WERI-Rb-1 (cell line): ENCODE results near the gene RALGPS1.

Source experiments
- DNase-seq: peaks from one replicate; pipeline ENCODE4 v3.0.0-alpha.2; 2020
- H3K27ac ChIP-seq: fragments of 250-450 bp; sonication (Bioruptor Pico); 2 replicates; pipeline ENCODE4 v1.5.1; 2020; ENCODE audit warnings: mild to moderate bottlenecking, moderate library complexity
- H3K27me3 ChIP-seq: fragments of 250-450 bp; sonication (Bioruptor Pico); 2 replicates; pipeline ENCODE4 v1.5.1; 2021; ENCODE audit warnings: mild to moderate bottlenecking, low read depth, moderate library complexity; ENCODE audit not compliant: insufficient read depth, severe bottlenecking
- H3K36me3 ChIP-seq: fragments of 250-450 bp; sonication (Bioruptor Pico); 2 replicates; pipeline ENCODE4 v1.5.1; 2020; ENCODE audit warnings: mild to moderate bottlenecking, moderate library complexity
- H3K4me3 ChIP-seq: 2 replicates; pipeline ENCODE4 v1.5.1; 2011; ENCODE audit warnings: low read depth, mild to moderate bottlenecking, control low read depth, low read length
- H3K9me3 ChIP-seq: fragments of 250-450 bp; sonication (Bioruptor Pico); 2 replicates; pipeline ENCODE4 v1.5.1; 2021; ENCODE audit warnings: mild to moderate bottlenecking, moderate library complexity; ENCODE audit not compliant: severe bottlenecking
- TF ChIP-seq, protein P1 (sequence below): IDR thresholded peaks from 2 replicates; pipeline ENCODE4 v1.5.1; 2011; ENCODE audit warnings: low read depth, mild to moderate bottlenecking, control low read depth, inconsistent platforms, low read length

Gene RALGPS1

DNA sequence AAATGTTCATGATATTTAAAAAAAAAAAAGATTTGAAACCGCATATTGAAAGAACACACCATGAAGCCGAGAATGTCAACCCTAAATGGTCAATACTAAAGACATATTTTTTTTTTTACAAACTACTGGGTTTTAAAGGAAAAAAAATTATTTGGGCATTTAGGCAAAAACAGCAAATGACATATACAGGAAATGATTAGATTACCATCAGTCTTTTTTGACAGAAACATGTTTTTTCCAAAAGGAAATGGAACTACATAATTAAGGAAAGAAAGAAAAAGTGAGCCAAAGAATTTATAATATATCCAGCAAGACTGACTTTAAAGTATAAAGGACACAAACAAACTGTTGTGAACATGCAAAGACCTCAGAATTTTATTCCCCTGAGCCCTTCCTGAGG, 56.7 kb downstream of the RALGPS1 start:
- H3K9me3 ChIP-seq, result no peaks in the 10 kb centered on the region
- TF ChIP-seq, protein P1, sequence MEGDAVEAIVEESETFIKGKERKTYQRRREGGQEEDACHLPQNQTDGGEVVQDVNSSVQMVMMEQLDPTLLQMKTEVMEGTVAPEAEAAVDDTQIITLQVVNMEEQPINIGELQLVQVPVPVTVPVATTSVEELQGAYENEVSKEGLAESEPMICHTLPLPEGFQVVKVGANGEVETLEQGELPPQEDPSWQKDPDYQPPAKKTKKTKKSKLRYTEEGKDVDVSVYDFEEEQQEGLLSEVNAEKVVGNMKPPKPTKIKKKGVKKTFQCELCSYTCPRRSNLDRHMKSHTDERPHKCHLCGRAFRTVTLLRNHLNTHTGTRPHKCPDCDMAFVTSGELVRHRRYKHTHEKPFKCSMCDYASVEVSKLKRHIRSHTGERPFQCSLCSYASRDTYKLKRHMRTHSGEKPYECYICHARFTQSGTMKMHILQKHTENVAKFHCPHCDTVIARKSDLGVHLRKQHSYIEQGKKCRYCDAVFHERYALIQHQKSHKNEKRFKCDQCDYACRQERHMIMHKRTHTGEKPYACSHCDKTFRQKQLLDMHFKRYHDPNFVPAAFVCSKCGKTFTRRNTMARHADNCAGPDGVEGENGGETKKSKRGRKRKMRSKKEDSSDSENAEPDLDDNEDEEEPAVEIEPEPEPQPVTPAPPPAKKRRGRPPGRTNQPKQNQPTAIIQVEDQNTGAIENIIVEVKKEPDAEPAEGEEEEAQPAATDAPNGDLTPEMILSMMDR, result no peak

DNA sequence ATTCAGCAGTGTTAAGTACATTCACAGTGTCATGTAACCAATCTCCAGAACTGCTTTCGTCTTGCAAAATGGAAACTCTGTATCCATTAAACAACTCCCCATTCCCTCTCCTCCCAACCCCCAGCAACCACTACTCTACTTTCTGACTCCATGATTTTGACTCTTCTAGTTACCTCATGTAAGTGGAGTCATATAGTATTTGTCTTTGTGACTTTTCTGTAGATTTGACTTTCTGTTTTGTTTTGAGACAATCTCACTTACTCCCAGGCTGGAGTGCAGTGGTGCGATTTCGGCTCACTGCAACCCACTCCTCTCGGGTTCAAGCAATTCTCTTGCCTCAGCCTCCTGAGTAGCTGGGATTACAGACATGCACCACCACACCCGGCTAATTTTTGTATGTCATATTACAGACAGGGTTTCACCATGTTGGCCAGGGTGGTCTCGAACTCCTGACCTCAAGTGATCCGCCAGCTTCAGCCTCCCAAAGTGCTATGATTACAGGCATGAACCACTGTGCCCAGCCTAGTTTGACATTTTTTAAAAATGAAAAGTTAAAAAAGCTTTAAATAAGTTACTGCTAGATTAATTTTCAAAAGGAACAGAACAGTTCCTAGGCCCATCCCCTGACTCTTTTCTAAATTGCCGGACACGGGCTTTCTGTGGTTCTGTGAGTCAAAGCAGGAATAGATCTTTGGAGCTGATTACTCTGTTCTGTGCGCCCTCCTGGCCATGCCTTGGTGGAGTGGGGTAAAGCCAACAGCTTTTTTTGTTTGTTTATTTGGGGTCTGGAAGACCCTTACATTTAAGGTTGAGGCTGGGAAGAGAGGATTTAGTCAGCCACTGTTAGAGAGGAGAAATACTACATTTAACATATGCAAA, 59.3 kb downstream of the RALGPS1 start:
- no peaks in the 10 kb centered on the region; the same call in 1 of the 2 replicates for H3K36me3 ChIP-seq
- DNase-seq, result no peak

More for the DNA sequence above, 56.7 kb downstream of the RALGPS1 start:
- no peak overlapping the region for H3K4me3 ChIP-seq
- no peaks in the 10 kb centered on the region; the same call in 1 of the 2 replicates for H3K36me3 ChIP-seq
- no peak overlapping the region for H3K27ac ChIP-seq
- no peak for DNase-seq
- H3K27me3 ChIP-seq, result no peaks in the 10 kb centered on the region

DNA sequence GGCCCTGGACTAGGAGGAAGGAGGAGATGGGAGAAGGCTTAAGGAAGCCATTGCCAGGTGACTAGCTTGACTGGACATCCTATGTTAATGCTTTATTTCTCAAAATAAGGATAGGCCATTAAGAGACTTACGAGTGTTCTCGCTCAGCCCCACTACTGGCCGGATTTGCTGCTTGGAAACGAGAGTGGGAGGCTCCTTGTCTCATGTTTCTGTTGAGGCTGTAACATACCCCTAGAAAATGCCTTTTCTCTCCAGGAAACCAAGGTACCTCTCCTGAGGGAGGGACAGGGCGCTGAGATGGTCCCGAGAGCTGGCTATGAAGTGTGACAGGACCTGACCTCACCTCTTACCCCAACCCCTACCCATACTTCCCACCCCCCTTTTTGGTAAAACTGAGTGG, 60.0 kb downstream of the RALGPS1 start:
- no peak overlapping the region for H3K4me3 ChIP-seq
- no peaks in the 10 kb centered on the region; the same call in 1 of the 2 replicates for H3K36me3 ChIP-seq
- TF ChIP-seq, protein P1, result no peak
- H3K27ac ChIP-seq, result no peak overlapping the region
- H3K9me3 ChIP-seq, result no peaks in the 10 kb centered on the region
- no peaks in the 10 kb centered on the region for H3K27me3 ChIP-seq
- no peak for DNase-seq

More for the DNA sequence above, 59.3 kb downstream of the RALGPS1 start:
- Histone ChIP-seq H3K27me3 (no peaks in the 10 kb centered on the region), H3K27ac (no peak overlapping the region), H3K4me3 (no peak overlapping the region), H3K9me3 (no peaks in the 10 kb centered on the region)
- TF ChIP-seq, protein P1, result no peak

DNA sequence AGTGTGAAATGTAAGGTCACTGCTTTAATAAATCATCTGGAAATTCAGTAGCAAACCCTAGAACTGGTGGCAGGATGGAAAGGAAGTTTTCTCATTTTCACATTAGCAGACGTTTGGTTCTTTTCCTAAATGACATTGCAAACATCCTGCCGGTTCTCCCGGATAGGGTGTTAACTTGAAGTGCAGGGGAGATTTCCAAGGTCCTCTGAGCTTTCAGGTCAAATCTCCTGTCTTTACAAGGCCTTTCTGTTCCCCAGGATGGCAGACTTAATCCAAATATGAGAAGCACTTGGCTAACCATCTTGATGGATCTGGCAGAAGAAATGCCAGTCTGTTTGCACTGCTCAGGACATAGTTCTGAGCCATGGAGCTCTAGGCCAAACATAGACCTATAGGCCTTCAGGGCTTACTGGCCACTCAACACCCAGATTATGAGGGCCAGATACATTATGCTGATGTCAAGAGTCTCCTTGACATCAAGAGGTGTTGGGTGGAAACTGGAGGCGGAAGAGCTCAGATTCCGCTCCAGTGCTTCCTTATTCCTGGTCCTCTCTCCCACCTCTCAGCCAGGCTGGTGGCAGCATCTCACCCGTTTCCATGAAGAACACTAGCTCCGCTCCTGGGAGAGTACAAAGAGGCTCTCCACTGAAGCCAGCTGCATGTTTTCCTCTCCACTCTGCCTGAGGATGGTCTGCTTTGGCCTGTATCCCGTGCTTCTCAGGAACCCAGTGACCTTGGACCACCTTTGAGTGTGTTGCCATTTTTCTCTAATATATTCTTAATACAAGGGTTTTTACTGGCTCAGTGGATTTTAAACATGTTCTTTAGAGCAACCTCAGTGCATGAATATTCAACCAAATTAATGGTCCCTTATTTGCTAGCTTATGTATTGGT, 61.0 kb downstream of the RALGPS1 start:
- TF ChIP-seq, protein P1, result no peak
- Histone ChIP-seq H3K4me3 (no peak overlapping the region), H3K36me3 (no peaks in the 10 kb centered on the region; the same call in 1 of the 2 replicates), H3K27me3 (no peaks in the 10 kb centered on the region), H3K9me3 (no peaks in the 10 kb centered on the region), H3K27ac (no peak overlapping the region)
- no peak for DNase-seq

DNA sequence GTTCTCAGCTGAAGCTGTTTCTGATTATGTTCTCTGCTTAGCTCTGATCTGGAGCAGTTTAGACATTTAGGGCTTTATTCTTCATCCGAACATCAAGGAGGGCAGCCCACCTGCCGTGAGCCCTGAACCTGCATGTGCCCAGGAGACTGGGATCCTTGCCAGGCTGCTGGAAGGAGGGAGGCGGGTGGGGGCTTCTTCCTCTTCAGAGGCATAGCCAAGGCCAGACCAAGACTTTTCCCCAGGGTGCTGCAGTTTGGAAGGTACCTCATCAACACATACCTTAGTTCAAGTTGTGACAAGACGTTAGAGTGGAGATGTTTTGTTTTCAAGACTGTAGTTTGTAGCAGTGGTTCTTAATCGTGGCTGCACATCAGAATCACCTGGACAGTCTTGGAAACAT, 64.9 kb downstream of the RALGPS1 start:
- Histone ChIP-seq H3K27me3 (no peaks in the 10 kb centered on the region), H3K4me3 (no peak overlapping the region), H3K9me3 (peaks cover 5% of the 10 kb centered on the region), H3K36me3 (no peaks in the 10 kb centered on the region), H3K27ac (no peak overlapping the region)
- DNase-seq, result no peak
- TF ChIP-seq, protein P1, result no peak
